ENCODE measurements around the gene SDHC.
"Not testable (repeated sequence)": the region's sequence is repeated elsewhere in the genome, so short reads cannot be mapped to it uniquely, and the experiment has no call there.

The SDHC gene

DNA sequence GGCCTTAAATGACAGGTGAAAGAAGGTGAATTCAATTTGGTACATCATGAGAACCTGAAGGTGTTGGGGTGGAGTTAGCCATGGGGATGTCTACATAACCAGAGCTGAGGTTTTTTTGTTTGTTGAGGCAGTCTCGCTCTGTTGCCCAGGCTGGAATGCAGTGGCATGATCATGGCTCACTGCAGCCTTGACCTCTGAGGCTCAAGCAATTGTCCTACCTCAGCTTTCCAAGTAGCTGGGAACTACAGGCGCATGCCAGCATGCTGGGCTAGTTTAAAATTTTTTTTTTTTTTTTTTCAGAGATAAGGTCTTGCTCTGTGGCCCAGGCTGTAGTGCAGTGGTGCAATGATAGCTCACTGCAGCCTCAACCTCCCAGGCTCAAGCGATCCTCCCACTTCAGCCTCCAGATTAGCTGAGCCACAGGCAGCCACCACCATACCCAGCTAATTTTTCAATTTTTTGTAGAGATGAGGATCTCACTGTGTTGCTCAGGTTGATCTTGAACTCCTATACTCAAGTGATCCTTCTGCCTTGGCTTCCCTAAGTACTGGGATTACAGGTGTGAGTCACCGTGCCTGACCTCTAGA, 2.5 kb upstream of the SDHC start:
- no peak for DNase-seq (ENCODE audit: low spot score)

DNA sequence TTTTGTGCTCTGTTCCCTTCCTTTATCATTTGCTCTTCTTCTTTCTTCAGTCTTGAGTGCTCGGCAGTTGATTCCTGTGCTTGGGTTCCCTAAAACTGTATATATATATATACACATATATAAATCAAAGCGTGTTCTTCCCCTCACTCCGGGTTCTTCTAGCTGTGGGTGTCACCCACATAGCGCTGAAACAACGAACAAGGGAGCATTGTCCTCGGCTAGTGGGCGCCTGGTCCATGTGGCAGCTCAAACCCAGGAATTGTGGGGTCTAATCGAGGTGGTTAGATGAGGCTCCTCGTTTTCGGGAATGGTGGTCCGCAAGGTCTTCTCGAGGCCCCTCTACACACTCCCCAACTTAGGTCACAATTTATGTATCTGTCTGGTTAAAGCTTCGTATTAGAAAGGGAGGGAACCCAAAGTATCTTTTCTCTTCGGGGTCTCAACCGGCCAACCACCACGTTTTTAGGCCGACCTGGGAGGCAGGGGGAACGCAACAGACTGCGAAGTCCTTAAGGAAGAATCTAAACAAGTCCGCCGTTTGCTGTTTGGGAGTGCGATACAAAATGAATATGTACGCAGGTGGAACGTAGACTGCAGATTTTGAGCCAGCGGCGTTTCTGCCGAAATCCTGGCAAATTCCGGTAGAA, 504 bp upstream of the SDHC start:
- DNase-seq (ENCODE audit: low spot score): peak; percentile 59

DNA sequence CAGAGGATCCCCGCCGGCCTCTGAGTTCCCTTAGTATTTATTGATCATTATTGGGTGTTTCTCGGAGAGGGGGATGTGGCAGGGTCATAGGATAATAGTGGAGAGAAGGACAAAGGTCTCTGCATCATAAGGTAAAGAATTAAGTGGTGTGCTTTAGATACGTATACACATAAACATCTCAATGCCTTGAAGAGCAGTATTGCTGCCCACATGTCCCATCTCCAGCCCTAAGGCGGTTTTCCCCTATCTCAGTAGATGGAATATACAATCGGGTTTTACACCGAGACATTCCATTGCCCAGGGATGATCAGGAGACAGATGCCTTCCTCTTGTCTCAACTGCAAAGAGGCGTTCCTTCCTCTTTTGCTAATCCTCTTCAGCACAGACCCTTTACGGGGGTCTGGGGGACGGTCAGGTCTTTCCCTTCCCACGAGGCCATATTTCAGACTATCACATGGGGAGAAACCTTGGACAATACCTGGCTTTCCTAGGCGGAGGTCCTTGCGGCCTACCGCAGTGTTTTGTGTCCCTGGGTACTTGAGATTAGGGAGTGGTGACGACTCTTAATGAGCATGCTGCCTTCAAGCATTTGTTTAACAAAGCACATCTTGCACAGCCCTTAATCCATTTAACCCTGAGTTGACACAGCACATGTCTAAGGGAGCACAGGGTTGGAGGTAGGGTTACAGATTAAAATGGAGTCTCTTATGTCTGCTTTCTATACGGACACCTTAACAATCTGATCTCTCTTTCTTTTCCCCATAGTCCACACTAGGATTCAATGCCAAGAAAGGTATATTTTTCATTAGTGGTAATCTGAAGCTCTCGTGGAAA, 1.9 kb downstream of the SDHC start:
- DNase-seq (ENCODE audit: low spot score): not testable (repeated sequence)

GRCh38 chr1:161324020-161324419, 9.8 kb downstream of the SDHC start:
- DNase-seq (ENCODE audit: low spot score): no peak

DNA sequence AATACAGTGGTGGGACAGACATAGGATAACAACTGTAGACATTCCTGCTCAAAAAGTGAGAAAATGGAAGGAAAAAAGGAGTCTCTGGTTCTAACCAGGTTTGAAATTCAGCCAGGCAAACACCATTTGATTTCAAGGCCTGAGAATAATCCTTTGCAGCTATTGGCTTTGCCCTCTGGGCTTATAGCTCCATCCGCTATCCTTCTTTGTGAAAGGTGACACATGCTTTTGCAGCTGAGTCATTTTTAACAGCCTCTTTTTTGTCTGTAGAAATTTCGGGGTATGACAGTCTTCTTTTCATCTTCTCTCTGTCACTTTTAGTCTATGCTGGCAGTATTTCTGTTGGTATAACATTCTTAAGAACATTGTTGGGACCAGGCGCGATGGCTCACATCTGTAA, 16.2 kb downstream of the SDHC start:
- DNase-seq (ENCODE audit: low spot score): peak; percentile 71

- no peak for DNase-seq (ENCODE audit: low spot score)
Observed at GRCh38 chr1:161333166-161333565, 19.0 kb downstream of the SDHC start.

DNA sequence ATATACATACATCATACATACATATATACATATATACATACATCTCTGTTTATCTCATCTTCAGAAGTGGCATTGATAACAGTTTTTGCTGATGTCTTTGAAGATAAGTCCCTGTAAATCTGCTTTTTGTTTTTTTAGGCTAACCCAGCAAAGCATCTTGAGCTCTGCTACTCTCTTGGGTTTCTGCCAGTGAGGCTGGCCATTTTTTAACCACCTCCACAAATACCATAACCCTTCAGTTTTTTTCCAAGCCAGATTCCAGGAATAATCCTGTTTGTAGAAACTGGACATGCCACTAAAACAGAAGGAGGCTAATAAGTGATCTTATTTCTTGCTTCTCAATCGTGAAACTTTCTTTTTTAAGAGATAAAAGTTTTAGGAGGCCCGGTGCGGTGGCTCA, 21.6 kb downstream of the SDHC start:
- no peak for DNase-seq (ENCODE audit: low spot score)

GRCh38 chr1:161342177-161342576, 28.0 kb downstream of the SDHC start:
- no peak for DNase-seq (ENCODE audit: low spot score)

- DNase-seq (ENCODE audit: low spot score): no peak
Observed at GRCh38 chr1:161342821-161343220, 28.6 kb downstream of the SDHC start.

DNA sequence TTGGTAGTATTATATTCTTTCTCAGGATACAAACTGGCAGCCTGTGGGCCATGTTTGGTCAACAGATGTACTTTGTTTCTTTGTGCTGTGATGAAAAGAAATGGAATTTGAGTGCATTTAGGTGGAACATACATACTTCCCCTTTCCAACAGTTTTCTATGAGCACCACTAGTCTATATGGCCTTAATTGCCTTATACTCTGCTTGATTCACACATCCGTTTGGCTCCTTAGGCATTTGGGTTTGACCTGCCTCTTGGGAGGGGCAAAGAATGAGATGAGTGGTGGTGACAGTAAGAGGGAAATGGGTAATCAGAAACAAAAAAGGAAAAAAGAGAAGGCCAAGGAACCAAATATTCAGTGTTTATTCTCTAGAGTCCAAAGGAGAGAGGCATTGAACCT, 36.5 kb downstream of the SDHC start:
- DNase-seq (ENCODE audit: low spot score): no peak

GRCh38 chr1:161351482-161351881, 37.3 kb downstream of the SDHC start:
- DNase-seq (ENCODE audit: low spot score): no peak

DNA sequence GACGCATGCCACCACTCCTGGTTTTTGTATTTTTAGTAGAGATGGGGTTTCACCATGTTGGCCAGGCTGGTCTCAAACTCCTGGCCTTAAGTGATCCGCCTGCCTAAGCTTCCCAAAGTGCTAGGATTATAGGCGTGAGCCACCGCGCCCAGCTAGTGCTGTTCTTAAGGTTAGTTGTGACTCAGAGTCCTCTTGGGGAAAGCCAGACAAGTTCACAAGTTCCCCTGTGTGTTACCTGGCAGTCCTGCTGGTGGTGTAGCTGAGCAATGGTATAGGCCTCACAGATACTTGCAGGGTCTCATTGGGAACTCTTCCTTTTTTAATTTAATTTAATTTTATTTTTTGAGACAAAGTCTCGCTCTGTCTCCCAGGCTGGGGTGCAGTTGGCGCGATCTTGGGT, 42.9 kb downstream of the SDHC start:
- DNase-seq (ENCODE audit: low spot score): no peak

DNA sequence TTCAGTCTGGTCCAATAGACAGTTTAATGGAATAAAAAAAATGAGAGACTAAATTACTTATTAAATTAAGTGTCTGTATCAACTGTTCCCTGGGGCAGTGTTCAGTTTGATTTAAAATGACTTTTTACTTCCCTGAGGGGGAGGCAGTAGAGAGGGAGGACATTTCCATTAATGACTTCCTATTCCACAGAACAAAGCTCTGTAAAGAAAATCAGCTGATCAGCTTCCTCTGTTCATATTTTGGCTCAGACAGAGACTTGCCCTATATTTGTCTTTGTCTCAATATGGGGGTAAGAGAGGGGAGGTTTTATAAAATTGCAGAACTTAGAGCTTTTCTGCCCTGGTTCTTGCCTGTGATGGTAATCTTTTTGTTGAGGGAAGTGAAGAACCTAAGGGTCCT, 45.1 kb downstream of the SDHC start:
- DNase-seq (ENCODE audit: low spot score): peak; percentile 67

DNA sequence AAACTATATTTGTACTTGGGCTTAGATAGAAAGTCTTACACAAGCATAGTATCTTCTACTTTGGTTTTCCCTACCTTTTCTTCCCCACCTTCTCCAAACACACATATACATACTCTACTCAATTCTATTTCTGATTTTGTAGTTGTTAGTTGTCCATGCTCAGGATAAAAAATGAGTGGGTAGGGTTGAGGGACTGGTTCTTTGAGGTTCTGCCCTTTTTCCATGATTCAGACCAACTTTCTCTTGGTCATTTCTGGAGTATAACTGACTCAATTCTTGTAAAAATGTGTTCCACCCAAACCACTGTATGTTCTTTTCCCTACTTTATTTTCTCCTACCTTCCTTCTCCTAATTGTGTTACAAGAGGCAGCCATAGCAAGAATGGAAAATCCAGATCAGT, 50.2 kb downstream of the SDHC start:
- no peak for DNase-seq (ENCODE audit: low spot score)

- no peak for DNase-seq (ENCODE audit: low spot score)
Observed at GRCh38 chr1:161365207-161365606, 51.0 kb downstream of the SDHC start.

DNA sequence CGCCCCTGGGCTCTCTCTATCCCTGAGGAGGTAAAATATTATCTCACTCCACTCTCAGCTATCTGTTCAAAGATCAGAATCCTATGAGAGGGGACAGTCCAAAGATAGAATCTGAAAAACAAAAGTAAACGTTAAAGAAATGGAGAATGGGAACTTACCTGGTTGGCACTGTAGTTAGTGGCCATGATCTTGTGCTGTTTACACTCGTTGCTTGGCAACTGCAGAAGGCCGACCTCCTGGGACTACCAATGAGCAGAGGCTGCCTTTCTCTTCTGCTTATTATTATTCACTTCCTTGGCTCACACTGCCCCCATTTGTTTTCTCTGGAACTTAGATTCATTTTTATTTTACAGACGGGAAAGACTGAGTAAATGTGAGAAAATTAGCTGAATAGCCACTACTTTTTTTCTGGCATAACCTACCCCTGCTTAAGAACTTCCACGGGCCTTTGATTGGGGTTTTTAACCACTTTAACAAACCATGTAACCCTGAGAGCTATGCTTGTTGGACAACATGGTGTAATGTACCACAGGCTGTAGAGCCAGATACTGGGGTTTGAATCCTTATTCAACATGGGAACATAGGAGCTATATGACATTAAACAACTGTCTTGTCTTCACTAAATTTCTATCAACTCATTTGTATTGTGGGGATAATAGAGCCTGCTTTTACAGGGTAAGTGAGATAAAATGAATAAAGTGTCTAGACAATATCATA, 53.7 kb downstream of the SDHC start, which contains the start of gene CFAP126:
TSS of gene CFAP126 (minus strand) at position 193 of the 717 bp plus-strand sequence. CDS start at position 185, 8 bp downstream.
- peak; percentile 98 for DNase-seq (ENCODE audit: low spot score)

DNA sequence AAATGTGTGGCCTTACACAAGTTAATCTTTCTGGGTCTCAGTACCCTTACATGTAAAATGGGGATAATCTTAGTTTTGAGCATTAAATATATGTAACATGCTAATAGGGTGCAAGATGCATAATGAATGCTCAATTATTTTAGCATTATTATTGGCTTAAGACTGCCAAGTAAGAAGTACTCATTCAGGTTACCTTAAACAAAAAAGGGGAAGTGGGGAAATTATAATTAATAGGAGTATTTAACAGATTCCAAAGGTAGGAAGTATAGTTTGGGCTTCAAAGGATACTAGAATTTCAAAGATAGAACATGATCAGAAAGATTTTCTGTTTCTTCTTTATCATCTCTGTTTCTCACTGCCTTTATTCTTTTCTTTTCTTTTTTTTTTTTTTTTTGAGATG, 59.3 kb downstream of the SDHC start:
- no peak for DNase-seq (ENCODE audit: low spot score)

GRCh38 chr1:161374373-161374772, 60.2 kb downstream of the SDHC start:
- DNase-seq (ENCODE audit: low spot score): peak; percentile 60

GRCh38 chr1:161378014-161378413, 63.8 kb downstream of the SDHC start:
- no peak for DNase-seq (ENCODE audit: low spot score)

- DNase-seq (ENCODE audit: low spot score): no peak
Observed at GRCh38 chr1:161379071-161379470, 64.9 kb downstream of the SDHC start.

DNA sequence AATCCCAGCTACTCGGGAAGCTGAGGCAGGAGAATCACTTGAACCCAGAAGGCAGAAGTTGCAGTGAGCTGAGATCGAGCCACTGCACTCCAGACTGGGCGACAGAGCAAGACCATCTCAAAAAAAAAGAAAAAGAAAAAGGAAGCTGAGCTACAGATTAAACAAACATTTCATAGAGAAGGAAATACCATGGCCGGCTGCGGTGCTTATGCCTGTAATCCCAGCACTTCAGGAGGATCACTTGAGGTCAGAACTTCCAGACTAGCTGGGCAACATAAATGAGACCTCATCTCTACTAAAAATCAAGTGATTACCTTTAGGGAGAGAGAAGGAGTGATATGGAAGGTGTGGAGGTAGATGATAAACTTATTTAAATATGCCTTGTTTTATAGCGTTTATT, 67.5 kb downstream of the SDHC start:
- no peak for DNase-seq (ENCODE audit: low spot score)

DNA sequence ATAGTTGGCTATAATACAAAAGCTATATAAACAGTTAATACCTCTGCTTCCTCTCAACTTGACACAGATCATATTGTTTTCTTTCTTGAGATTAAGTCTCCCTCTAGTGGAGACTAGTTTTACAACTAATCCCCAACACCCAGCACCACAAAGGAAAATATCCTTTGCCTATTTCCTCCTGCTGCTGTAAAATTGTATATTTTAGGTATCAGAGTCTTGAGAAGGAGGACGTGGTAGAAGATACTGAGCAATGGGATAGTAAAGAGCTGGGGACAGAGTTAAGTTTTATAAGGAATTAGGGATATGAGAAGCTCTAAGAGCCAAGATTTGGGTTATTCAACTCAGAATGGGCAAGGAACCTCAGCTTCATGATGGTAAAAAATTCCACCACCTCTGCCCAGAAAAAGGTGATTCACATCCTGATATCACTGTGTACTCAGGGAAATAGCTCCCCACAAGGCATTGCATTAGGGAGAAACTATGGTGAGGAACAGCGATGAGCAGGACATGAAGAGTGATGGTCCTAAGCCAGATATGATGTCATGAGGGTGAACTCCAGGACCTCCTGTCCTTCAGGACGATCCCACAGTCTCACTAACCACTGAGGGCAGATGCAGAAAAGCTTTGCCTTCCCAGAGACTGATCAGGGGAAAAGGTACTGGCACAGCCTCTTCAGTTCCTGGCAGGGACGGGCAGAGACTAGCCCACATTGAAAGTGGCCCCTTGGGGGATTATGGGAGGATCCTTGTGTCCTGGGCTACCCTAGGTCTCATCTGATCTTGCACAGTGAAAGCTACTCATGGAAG, 68.2 kb downstream of the SDHC start:
- peak; percentile 69 for DNase-seq (ENCODE audit: low spot score)
